GM18499 (cell line): Measurements from ENCODE around the gene PIGR.

ENCODE experiments used
- ATAC-seq: cut with Tn5 transposase; IDR thresholded peaks from one replicate; pipeline ENCODE4 v1.9.1; 2021; ENCODE audit warnings: moderate number of reproducible peaks; ENCODE audit not compliant: insufficient read depth, unreplicated experiment

Gene PIGR

GRCh38 chr1:206962272-206962671 lies 16.0 kb upstream of the PIGR start:
- ATAC-seq = no peak

DNA sequence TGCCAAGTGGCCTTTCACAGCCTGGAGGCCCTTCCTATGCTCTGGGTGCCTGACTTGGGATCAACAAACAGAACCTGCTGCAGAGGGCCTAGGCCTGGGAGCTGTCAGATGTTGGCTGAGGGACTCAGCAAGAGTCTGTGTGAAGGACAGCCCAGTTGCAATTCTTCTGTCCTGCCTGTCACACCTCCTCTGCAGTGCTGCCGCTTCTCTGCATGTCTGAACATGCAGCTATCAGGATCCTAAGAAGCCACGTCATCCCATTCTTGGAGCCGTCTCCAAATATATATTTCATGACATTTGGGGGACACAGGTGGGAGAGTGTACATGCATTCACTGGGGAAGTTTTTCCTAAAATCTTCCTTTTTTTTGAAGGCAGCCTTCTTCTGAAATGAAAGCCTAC lies 15.4 kb upstream of the PIGR start:
- no peak for ATAC-seq

- no peak for ATAC-seq
These were observed 14.6 kb upstream of the PIGR start for GRCh38 chr1:206960676-206961386.

DNA sequence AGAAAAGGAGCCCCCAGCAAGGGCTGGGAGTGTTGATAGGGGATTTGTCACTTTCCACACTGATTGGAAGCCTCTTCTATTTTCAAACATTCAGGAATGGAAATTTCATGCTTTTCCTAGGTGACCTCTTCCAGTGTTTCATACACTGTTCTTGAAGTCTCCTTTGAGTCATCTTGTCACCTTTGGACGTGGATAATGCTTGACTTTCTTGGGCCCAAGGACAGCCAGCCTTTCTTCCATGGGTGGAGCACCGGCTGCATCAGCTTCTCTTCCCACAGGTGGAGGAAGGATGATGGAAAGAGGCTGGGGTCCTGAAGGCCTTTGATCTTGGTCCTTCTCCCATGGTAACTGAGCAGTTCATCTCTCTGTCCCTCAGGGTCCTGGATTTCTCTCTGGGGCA lies 11.9 kb upstream of the PIGR start:
- no peak for ATAC-seq

DNA sequence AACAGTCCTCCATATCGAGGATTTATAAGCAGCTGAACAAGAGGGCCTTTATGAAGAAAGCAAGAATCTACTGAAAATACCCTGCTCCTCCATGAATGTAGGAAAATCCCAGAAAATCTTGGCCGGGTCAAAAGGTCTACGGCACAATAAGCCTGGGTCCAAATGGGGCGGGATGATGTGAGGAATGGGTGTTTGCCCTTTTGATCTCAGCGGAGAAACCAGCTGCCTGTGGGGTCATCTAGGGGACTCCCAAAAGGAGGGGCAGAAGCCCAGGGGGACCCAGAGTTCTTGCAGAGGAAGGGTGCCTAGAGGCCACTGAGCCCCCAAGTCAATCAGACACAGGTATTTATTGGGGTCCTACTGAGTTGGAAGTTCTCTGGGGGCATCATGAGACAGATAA lies 11.4 kb upstream of the PIGR start:
- ATAC-seq = no peak

DNA sequence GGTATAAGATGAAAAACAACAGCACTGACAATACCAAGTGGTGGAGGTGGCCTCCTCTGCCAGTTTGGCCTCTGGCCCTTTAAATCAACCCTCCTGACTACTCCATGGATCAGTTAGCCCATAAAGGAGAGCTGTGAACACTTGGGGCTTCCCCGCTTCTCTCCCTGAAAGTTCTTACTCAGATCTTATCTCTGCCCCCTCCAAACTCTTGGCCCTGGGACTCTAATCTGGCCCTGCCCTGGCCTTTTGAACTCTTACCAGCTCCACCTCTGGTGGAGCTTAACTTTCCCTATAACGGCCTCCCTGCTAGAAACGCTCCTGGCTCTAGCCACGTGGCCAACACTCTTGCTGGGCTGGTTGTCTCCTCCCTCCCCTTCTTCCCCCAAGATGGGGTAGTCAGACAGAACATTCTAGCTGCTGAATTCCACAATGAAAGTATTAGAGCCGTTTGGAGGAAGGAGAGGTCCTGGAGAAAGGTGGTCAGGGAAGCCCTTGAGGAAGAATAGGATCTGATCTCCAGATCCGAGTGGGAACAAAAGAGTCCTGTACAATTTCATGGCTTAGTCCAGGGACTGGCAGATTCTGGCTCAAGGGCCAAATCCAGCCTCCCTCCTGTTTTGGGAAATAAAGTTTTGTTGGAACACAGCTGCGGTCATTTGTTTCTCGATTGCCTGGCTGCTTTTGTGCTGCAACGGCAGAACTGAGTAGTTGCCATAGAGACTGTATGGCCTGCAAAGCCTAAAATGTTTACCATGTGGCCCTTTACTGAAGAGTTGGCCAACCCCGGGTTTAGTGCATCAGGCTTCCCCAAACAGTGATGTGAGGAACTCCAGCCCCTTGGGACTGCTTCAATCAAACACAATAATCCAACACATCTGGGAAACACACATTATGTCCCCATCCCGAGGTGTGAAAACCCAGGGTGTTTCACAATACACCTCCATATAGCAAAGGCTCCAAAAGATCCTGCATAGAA lies 9.5 kb upstream of the PIGR start:
- no peak for ATAC-seq

DNA sequence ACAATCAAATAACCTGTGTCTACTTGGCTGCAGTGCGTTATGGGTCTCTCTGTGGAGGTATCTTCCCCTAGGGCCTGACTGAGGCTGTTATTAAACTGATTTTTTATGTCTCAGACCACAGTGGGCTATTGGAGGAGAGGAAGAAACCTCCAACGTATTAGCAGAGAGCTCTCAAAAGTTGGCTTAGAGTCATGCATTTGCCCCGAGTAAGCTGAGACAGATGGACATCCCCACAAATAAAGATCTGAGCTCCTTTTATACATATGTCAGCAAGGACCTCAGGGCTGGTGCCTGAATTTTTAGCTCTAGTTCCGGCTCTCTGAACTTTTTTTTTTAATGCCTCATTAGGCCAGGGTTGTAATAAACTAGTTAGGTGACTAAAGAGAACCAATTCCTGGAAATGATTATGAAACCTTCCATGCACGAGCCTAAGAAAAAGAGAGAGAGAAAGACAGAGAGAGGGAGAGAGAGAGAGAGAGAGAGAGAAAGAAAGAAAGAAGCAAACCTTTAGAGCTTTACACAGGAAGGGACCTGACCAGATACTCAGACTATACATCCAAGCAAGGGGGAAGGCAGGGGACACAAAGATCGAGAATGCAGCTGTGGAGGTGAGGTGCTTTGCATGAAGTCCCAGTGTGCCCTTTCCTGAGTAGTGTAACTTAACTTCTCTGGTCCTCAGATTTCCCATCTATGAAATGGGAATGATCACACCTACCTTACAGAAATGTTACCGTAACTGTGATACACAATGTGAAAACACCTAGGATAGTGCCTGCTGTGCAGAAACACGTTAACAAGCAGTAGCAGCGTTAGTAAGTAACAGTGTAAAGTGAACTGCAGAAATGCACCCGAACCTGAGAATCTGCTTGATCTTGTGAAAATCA lies 8.4 kb upstream of the PIGR start:
- no peak for ATAC-seq

DNA sequence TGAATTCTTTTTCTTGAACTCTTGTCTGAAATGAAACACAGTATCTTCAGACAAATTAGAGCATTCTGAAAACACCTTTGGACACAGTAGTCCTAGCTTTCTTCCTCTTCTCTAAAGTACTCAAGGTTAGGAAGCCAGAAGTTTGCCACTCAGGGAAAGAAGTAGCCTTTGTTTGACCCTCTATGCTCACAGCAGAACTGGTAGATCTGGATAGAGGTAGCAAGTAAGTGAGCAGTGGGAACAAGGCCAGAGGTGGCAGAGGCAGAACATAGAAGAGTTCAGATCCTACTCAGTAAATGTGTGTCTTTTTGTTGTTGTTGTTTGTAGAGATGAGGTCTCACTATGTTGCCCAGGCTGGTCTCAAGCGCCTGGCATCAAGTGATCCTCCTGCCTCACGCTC lies 7.4 kb upstream of the PIGR start:
- ATAC-seq = no peak

- ATAC-seq = no peak
These were observed 6.9 kb upstream of the PIGR start for GRCh38 chr1:206953126-206953525.

GRCh38 chr1:206952171-206952570 lies 5.9 kb upstream of the PIGR start:
- no peak for ATAC-seq

DNA sequence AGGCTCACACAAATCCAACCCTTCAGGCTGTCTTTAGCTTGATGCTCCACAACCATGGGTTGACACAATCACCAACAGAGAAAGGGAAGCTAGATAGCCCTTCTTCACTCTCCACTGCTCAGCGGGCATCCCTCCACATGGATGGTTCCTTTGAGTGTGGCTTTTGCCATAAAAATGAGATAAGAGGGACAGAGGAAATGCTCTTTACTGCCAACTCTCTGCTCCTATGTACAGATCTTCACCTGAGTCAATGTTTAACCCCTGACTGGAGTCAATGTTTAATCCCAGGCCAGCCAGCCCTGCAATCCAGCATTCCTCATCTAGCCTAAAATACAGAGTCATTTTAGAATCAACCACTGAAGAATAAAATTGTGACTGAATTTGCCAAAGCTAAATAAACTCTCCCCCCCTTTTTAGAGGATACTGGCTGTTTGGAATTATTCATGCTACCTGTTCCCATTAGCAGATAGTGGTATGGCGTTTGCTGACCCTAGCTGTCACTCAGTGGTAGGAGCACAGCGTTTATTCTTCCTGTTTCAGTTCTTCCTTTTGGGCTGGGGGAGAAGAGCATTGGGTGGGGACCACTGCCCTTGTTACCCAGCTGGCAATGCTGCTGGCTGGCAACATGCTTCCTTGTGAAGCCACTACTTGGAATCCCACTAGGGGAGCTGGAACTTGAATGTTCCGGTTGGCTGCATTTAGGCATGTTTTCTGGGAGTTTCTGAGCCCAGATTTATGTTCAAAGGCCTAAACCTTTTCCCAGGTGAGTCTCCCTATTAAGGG lies 5.2 kb upstream of the PIGR start:
- ATAC-seq = no peak

DNA sequence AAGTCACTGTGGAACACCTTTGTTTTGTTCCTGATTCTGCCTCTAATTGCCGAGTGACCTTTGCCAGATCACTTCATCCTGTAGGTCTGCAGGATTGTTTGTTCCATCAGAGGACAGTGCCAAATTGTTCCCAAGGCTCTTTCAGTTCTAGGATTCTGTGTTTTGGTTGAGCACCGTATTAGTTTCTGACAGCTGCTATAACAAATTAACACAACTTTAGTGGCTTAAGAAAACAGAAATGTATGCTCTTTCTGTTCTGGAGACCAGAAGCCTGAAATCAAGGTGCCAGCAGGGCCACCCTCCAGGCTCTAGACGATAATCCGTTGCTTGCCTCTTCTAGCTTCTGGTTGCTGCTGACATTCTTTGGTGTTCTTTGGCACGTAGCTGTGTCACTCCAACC lies 3.4 kb upstream of the PIGR start:
- ATAC-seq = no peak

DNA sequence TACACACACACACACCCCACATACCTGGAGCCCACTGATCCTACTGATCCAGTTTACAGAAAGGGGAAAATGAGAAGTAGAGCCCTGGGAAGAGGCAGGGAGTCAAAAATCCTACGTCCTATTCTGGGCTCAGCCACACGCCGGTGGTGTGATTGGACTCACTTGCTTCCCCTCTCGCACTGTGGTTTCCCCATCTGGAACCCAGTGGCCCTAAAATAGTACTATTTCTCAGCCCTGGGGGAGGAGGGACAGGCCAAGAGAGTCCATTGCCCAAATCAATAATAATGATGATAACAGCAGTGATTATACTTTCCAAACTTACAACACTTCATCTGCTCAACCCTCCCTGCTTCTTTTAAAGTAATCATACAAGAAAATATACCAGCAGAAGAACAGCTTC lies 2.9 kb upstream of the PIGR start:
- no peak for ATAC-seq

DNA sequence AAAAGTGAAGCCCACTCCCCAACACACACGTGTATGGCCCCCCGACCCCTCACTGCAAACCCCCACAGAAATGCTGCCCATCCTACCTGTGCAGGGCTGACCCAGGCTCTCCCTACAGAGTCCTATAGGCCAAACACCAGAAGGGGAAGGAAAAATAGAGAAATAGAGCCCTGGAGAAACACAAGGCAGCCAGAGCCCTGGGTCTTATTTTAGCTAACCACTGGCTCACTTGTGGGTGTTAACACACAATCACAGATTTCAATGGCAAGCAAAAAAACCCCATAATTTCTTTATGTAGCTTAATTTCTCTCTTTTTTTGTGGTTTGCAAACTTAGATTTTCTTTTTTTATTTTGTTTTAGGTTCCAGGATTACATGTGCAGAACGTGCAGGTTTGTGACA lies 989 bp upstream of the PIGR start:
- no peak for ATAC-seq

- no peak for ATAC-seq
These were observed 487 bp downstream of the PIGR start for GRCh38 chr1:206945779-206946178.

- no peak for ATAC-seq
These were observed 1.6 kb downstream of the PIGR start for GRCh38 chr1:206944703-206945102.

GRCh38 chr1:206941766-206942418 lies 4.4 kb downstream of the PIGR start:
- ATAC-seq = no peak

- ATAC-seq = no peak
These were observed 5.7 kb downstream of the PIGR start for GRCh38 chr1:206940588-206940936.

- no peak for ATAC-seq
These were observed 6.3 kb downstream of the PIGR start for GRCh38 chr1:206939841-206940587.
